Measurements from ENCODE around the gene FOLR3. TPM values are rescaled to one million over a fixed set of nuclear protein-coding genes. Genes with fewer than 3 reads are reported as not detected.
"Not testable (repeated sequence)": the region's sequence is repeated elsewhere in the genome, so short reads cannot be mapped to it uniquely, and the experiment has no call there.

The FOLR3 gene
- total RNA-seq, 1 experiment from 2014 or later, result 0.17 TPM

GRCh38 chr11:72162891-72163492 is 27.5 kb downstream of the FOLR3 start:
- DNase-seq (ENCODE audit: low read depth), result no peak

- DNase-seq (ENCODE audit: low read depth), result not testable (repeated sequence)
Measured at GRCh38 chr11:72164187-72164586, 28.7 kb downstream of the FOLR3 start.

- DNase-seq (ENCODE audit: low read depth), result not testable (repeated sequence)
Measured at GRCh38 chr11:72169046-72169555, 33.6 kb downstream of the FOLR3 start.

GRCh38 chr11:72169754-72170153 is 34.2 kb downstream of the FOLR3 start:
- not testable (repeated sequence) for DNase-seq (ENCODE audit: low read depth)

- DNase-seq (ENCODE audit: low read depth), result not testable (repeated sequence)
Measured at GRCh38 chr11:72172043-72172442, 36.5 kb downstream of the FOLR3 start.

- DNase-seq (ENCODE audit: low read depth), result peak; percentile 34
Measured at GRCh38 chr11:72173291-72173690, 37.8 kb downstream of the FOLR3 start.

- DNase-seq (ENCODE audit: low read depth), result no peak
Measured at GRCh38 chr11:72174302-72175070, 39.0 kb downstream of the FOLR3 start.

- no peak for DNase-seq (ENCODE audit: low read depth)
Measured at GRCh38 chr11:72177656-72178055, 42.1 kb downstream of the FOLR3 start.

- peak; percentile 26 for DNase-seq (ENCODE audit: low read depth)
Measured at GRCh38 chr11:72179049-72179803, 43.7 kb downstream of the FOLR3 start.

- DNase-seq (ENCODE audit: low read depth), result peak; percentile 57
Measured at GRCh38 chr11:72179804-72180396, 44.4 kb downstream of the FOLR3 start.

GRCh38 chr11:72180892-72181552 is 45.5 kb downstream of the FOLR3 start:
- not testable (repeated sequence) for DNase-seq (ENCODE audit: low read depth)

GRCh38 chr11:72181553-72181958 is 46.0 kb downstream of the FOLR3 start:
- DNase-seq (ENCODE audit: low read depth), result peak; percentile 35

GRCh38 chr11:72188267-72188666 is 52.7 kb downstream of the FOLR3 start:
- DNase-seq (ENCODE audit: low read depth), result no peak

Other genes starting within 250 kb of the FOLR3 start
- 2.8 and 10.8 TPM in 2 replicates for gene XNDC1N, start 207.1 kb upstream of the FOLR3 start, total RNA-seq (2014; rRNA removed; shearing (Covaris generic))
- 30.8 and 33.4 TPM in 2 replicates for gene RNF121, start 206.7 kb upstream of the FOLR3 start, total RNA-seq (2014; rRNA removed; shearing (Covaris generic))
- gene IL18BP, start 136.8 kb upstream of the FOLR3 start, total RNA-seq (2014; rRNA removed; shearing (Covaris generic)), result 2.2 and 2.6 TPM in 2 replicates
- gene NUMA1, start 55.2 kb upstream of the FOLR3 start, total RNA-seq (2014; rRNA removed; shearing (Covaris generic)), result 126 and 138 TPM in 2 replicates
- gene LRRC51, start 54.9 kb upstream of the FOLR3 start, total RNA-seq (2014; rRNA removed; shearing (Covaris generic)), result 4.8 and 5.2 TPM in 2 replicates
- gene LAMTOR1, start 32.4 kb upstream of the FOLR3 start, total RNA-seq (2014; rRNA removed; shearing (Covaris generic)), result 114 TPM in 2 replicates
- gene TOMT, start 29.8 kb upstream of the FOLR3 start, total RNA-seq (2014; rRNA removed; shearing (Covaris generic)), result not detected in 2 replicates
- 36.3 and 40.1 TPM in 2 replicates for gene ANAPC15, start 23.0 kb upstream of the FOLR3 start, total RNA-seq (2014; rRNA removed; shearing (Covaris generic))
- 1.4 and 2.8 TPM in 2 replicates for gene FOLR1, start 56.4 kb downstream of the FOLR3 start, total RNA-seq (2014; rRNA removed; shearing (Covaris generic))
- gene FOLR2, start 81.1 kb downstream of the FOLR3 start, total RNA-seq (2014; rRNA removed; shearing (Covaris generic)), result not detected in 2 replicates
- gene INPPL1, start 89.0 kb downstream of the FOLR3 start, total RNA-seq (2014; rRNA removed; shearing (Covaris generic)), result 31.8 and 55.5 TPM in 2 replicates
- not detected in 2 replicates for gene PHOX2A, start 108.5 kb downstream of the FOLR3 start, total RNA-seq (2014; rRNA removed; shearing (Covaris generic))